IPS DF 19.7 (cell line): ENCODE results near the gene TEDC2.
"Not testable (repeated sequence)": the region's sequence is repeated elsewhere in the genome, so short reads cannot be mapped to it uniquely, and the experiment has no call there.

Experiments
- DNase-seq: peaks from one replicate; pipeline ENCODE4 v3.0.0-alpha.2; 2013; ENCODE audit warnings: low read depth, low spot score

The TEDC2 gene

DNA sequence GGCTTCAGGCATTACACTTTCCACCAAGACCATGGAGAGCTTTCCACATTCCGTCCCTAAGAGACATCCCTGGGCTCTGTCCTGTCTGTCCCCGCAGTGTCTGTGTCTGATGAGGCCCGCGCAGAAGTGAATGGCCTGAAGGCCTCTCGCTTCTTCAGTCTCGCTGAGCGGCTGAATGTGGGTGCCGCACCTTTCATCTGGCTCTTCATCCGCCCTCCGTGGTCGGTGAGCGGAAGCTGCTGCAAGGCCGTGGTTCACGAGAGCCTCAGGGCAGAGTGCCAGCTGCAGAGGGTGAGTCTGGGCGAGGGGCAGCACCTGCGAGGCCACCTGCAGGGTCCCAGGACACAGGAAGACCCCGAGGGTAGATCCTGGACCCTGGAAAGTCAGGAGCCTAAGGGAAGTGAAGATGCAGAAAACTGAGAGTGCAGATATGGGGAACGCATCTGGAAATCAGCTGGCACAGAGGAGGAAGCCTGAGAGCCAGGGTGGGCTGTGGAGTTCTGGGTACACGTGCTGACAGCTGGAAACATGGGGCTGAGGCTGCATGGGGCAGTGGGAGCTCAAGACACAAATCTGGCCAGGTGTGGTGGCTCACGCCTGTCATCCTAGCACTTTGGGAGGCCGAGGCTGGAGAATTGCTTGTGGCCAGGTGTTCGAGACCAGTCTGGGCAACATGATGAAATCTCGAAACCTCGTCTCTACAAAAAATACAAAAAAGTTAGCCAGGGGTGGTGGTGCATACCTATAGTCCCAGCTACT, 22.7 kb upstream of the TEDC2 start:
- DNase-seq, result no peak

DNA sequence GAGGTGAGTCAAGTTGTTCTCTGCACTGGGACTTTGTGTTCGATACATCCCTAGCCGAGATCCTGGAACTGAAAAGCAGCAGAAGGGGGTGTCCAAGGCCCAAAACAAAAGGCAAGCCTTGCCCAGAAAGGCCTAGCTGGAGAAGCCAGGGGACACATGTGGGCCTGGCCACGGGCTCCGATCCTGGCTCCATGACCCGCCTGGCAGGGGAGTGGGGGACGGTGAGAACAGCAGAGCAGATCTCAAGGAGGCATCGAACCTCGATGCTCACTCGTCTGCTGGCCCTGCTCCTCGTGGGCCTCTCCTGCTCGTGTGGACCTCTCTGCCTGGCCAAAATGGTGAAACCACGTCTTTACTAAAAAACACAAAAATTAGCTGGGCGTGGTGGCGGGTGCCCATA, 21.8 kb upstream of the TEDC2 start:
- no peak for DNase-seq

DNA sequence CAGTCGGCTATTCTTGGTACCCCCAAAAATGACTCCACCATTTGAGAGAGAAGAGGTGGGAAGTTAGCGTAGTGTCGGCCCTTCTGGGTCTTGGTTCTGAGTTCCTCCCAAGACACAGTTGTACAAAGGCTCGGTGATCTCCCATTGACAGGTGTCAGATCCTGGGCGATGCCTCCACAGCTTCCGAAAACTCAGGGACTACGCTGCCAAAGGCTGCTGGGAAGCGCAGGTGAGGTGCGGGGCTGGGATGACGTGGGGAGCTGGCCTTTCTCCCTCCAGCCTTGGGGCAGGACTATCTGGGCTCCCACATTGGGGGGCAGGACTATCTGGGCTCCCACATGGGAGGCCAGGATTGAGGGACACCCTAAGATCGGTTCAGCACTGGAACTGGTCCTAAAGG, 20.3 kb upstream of the TEDC2 start:
- DNase-seq, result no peak

DNA sequence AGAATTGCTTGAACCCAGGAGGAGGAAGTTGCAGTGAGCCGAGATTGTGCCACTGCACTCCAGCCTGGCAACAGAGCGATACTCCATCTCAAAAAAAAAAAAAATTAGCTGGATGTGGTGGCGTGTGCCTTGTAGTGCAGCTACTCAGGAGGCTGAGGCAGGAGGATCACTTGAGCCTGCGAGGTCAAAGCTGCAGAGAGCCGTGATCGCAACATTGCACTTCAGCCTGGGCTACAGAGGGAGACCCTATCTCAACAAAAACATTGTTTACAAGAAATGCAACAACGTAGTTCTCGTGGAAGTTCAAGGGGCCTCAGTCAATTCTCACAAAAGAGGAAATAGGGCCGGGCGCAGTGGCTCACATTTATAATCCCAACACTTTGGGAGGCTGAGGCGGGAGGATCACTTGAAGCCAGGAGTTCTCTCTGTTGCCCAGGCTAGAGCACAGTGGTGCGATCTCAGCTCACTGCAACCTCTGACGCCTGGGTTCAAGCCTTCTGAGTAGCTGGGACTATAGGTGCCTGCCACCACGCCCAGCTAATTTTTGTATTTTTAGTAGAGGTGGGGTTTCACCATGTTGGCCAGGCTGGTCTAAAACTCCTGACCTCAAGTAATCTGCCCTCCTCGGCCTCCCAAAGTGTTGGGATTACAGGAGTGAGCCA, 18.6 kb upstream of the TEDC2 start:
- DNase-seq, result not testable (repeated sequence)

DNA sequence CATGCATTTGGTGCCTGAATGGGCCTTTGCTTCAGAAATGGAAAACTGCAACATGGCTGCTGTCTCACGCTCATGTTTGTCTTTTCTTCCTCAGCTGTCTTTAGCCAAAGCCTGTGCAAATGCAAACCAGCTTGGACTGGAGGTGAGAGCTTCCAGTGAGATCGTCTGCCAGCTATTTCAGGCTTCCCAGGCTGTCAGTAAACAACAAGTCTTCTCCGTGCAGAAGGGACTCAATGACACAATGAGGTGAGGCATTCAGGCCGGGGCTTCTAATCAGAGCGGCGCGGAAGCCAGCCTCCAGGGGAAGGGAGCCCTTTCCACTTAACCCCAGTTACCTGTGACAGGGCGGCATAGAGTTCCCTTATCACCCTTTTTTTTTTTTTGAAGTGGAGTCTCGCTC, 16.4 kb upstream of the TEDC2 start:
- no peak for DNase-seq

DNA sequence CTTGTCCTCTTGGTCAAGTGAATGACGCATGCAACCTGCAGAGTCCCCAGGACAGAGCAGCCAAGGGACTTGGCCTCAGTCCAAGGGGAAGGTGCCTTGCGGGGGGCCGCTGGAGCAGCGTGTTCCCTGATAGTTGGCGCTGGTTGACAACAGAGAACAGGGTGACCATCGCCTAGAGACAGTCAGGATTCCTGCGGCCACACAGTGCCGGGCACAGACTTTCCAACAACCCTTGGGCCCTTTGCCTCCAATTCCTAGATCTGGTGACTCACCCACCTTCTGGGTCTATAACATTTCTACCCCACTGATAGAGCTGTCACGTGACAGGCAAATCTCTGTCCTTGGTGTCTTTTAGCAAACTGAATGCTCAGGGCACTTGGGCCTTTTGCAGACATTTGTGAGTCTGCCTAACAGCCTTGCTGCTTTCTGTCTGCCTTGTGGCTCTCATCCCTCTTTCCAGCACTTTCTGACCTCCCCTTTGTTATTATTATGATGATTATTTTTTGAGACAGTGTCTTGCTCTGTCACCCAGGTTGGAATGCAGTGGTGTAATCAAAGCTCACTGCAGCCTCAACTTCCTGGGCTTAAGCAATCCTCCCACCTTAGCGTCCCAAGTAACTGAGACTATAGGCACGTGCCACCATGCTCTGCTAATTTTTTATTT, 11.9 kb upstream of the TEDC2 start:
- no peak for DNase-seq

DNA sequence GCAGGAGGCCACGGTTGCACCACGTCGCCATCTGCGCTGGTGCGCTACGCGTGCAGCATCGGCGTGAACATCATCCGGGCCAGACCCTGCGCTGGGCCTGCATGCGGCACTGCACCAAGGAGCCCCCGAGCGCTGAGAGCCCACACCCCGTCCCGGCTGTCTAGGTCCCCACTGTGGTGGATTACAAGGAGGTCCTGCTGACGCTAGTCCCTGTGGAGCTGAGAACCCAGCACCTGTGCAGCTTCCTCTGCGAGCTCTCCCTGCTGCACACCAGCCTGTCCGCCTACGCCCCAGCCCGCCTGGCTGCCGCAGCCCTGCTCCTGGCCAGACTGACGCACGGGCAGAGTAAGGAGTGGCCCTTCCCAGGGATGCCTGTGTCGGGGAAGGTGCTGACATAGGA, 10.8 kb upstream of the TEDC2 start:
- DNase-seq, result no peak

DNA sequence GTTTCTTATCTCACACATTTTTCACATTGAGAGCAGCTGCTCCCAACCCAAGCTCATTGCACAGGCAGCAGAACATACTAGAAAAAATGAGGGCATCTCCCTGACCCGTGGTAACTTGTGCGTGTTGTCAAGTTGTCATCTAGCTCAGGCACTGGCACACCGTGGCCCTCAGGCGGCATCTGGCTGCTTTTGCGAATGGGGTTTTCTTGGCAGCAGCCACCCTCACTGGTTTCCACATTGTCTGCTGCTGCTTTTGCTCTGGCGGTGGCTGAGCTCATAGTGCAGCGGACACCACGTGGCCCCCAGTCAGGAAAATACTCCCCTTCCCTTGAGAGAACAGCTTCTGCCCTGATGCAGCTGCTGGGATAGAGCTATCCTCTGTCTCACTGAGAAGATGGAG, 9.4 kb upstream of the TEDC2 start:
- DNase-seq, result no peak

DNA sequence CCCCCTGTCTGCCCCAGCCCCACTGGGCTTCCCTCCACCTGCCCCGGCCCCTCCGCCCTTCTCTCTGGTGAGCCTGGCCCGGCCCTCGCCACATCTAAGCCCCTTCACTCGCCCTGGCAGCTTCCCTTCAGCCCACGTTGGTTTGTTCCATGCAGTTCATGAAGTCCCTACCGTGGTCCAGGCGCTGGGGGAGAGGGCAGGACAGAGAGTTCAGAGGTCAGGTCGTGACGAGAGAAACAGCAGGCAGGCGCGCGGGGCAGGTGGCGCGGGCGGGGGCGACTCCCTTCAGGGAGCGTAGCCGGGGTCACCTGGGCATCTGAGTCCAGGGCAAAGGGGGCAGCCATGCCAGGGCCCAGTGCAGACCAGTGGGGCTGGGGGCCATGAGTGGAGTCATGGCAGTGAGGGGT, 8.9 kb upstream of the TEDC2 start:
- no peak for DNase-seq

DNA sequence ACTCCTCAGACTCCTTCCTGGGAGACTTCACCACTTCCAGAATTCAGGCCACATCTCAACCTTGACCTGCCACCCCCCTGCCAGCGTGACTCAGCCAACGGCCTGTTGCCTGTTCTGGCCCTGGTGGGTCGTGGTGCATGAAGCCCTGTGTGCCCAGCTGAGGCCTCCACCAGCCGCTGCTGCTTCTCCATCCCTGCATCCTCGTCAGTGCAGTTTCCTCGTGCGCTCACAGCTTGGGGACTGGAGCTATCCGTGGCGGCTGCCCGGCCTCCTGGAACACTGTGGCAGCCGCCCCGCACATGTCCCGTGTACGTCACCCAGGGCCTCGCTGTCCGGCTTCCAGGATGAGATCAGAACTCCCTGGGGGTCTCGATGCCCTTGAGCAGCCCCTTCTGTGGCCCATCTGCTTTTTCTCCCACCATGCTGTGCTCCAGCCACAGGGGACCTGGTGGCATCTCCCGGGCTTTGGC, 8.0 kb upstream of the TEDC2 start:
- no peak for DNase-seq

DNA sequence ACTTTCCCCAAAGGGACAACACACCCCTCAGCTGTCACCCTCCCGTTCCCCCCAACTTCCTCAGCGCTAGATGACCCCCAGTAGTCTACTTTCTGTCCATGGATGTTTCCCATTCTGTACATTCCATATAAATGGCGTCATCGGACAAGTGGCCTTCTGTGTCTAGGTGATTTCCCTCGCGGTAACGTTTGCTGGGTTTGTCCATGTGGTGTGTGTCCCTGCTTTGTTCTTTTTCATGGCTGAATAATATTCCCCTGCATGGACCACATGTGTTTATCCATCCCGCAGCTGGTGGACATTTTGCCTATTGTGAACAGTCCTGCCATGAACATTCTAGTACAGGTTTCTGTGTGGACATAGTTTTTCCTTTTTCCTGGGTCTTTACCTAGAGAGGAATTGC, 7.3 kb upstream of the TEDC2 start:
- no peak for DNase-seq

DNA sequence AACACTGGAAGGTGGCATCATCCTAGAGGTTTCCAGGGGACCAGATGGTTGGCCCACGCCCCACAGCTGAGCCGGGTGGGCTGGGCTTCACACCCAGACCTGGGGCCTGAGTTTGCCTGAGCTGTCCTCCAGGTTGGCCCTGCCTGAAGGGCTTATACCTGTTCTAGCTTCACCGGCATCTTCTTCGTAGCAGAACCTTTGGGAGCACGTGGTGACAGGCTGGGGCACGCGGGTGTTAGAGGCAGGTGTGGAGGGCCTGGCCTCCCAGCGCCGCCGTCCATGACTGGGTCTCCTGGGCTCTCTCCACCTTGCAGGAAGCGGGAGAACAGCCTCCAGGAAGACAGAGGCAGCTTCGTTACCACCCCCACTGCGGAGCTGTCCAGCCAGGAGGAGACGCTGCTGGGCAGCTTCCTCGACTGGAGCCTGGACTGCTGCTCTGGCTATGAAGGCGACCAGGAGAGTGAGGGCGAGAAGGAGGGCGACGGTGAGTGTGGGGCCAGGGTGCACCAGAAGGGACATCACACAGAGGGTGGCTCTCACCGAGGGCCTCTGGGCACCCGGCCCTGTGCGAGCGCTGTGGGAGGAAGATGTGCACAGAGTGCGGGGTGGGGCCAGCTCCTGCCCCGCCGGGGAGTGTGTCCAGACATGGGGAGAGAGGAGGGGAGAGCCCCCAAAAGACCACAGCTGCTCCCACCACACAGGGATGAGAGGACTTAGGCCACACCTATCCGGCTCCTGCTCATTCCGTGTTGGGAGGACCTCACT, 4.6 kb upstream of the TEDC2 start:
- no peak for DNase-seq

DNA sequence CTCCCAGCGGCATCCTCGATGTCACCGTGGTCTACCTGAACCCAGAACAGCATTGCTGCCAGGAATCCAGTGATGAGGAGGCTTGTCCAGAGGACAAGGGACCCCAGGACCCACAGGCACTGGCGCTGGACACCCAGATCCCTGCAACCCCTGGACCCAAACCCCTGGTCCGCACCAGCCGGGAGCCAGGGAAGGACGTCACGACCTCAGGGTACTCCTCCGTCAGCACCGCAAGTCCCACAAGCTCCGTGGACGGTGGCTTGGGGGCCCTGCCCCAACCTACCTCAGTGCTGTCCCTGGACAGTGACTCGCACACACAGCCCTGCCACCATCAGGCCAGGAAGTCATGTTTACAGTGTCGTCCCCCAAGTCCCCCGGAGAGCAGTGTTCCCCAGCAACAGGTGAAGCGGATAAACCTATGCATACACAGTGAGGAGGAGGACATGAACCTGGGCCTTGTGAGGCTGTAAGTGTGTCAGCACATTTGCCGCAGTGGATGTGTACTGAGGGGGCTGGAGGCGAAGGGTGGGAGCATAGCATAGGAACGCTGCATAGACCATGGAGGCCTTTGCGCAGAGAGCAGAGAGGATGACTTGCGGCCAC, 3.3 kb upstream of the TEDC2 start:
- no peak for DNase-seq

DNA sequence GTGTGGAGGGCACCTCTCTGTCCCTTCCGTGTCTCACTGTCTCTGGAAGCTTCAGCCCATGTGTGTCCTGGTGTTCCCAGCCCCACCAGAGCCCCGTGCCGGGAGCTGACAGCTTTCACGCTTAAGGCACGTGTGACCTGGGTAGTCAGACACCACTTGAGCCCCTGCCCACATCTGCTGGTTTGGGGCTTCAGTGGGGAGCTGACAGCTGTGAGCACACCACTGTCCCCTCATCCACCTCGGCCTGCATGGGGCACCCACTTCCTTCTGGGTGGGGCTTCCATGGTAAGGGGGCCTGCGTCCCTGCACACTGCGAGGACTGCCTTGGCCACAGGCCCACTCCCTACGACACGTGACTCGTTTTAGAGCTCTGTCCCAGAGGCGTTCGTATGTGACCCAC, 2.6 kb upstream of the TEDC2 start:
- no peak for DNase-seq

DNA sequence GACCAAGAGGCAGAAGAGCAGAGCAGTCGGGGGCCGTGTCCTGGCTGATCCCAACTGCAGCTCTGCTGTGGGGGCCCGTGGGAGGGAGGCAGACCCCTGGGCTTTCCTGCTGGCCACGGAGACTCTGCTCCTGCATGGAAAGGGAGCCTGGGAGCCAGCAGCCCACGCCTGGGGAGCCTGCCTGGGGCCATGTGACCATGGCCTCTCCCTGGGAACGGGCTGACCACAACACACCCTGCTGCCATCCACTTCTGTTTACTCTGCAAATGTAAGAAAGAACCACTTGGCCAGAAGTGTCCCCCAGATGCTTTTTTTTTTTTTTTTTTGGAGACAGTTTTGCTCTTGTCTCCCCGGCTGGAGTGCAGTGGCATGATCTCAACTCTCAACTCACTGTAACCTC, 2.0 kb upstream of the TEDC2 start:
- no peak for DNase-seq

DNA sequence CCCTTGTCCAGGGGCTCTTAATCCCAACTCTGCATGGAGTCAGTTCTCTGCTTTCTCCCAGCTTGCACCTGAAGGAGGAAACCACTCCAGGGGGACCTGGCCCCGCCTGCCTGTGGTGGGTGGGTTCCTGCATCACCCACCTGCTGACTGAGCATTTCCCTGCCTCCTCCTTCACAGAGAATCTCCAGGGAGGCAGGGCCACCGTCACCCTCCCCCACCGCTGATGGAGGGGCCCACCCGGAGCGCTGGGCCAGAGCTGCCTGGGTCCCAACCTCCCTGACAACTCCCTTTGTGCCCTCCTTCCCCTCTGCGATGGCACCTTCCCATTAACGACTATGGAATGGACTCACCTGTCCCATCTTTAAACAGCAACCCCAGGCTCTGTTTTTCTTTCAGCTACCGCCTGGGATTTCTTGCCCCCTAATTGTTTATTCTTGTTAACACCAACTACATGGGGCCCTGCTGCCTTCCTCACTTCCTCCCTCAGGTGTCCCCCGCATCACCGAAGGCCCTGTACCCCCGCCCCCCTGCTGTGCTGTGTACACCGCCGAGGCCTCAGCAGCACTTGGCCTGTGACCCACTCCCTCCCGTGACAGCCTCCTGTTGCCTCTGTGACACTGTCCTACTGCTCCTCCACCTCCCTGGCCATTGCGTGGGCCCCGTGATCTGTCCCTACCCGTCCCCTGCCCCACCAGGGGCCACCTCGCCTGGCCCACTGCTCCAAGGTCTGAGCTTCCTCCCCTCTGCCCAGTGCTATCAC, 842 bp upstream of the TEDC2 start:
- no peak for DNase-seq

DNA sequence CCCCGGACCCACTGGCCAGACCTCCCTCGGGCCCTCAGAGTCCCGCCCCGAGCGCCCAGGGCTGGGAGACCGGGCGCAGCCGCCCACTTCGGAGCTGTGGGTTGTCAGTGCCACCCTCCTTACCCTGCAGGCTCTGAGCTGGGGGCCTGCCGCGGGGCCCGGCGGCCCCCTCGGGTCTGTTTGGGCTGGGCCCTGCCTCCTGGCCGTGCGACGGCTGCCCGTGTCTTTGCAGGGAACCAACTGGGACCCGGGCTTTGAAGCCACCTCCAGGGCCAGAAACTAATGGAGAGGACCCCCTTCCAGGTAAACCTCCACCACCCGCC, 443 bp downstream of the TEDC2 start:
- DNase-seq, result no peak

DNA sequence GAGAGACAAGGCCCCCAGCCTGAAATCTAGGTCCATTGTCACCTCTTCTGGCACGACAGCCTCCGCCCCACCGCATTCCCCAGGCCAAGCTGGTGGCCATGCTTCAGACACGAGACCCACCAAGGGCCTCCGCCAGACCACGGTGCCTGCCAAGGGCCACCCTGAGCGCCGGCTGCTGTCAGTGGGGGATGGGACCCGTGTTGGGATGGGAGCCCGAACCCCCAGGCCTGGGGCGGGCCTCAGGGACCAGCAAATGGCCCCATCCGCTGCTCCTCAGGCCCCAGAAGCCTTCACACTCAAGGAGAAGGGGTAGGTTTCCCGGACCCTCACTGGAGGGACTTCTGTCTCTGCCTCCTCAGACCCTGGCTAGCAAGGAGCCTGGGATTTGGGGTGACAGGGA, 1.0 kb downstream of the TEDC2 start:
- DNase-seq, result no peak

DNA sequence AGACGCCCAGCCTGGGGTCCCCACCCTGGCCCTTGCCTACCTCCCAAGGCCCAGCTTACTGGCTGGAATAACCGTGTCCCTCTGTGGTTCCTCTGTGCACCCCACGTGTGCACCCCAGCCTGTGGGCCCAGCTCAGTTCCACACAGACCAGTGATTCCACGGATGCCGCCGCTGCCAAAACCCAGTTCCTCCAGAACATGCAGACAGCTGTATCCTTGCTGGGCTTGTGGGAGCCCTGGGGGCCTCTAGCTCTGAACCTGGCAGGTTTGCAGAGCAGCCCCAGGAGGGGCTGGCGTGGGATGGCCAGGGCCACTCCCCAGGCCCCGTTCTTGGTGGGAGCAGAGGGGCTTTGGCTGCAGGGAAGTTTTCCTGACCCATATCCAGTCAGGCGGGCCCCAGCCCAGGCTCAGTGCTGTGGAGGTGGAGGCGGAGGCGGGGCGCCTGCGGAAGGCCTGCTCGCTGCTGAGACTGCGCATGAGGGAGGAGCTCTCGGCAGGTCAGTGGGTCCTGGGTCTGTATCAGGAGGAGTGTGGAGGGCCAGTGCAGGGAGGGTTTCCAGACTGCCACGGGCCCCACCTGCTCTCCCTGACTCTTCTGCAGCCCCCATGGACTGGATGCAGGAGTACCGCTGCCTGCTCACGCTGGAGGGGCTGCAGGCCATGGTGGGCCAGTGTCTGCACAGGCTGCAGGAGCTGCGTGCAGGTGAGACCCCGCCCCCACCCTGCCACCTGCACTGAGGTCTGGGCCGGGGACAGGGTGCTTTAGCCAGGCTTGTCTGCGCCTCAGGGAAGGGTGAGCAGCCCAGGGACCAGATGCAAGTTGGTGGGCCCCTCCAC, 2.3 kb downstream of the TEDC2 start:
- no peak for DNase-seq

DNA sequence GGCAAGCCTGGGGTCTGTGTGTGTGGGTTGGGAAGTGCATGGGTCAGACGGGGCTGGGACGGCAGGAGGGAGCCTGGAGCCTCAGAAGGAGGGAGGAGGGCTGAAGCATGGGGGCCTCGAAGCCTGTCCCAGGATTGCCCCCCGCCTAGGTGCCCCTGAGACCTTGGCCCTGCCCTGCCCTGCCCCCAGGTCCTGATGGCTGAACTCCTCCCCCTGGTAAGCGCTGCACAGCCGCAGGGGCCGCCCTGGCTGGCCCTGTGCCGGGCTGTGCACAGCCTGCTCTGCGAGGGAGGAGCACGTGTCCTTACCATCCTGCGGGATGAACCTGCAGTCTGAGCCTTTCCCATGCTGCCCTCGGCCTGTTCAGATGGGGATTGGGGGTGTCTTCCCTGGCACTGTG, 4.4 kb downstream of the TEDC2 start:
- no peak for DNase-seq
